GM19023 (cell line): ENCODE results near the gene MED20.
A peak's percentile ranks its signal among the peaks of the same experiment; 100 is the strongest.

Source experiments
- ATAC-seq: cut with Tn5 transposase; IDR thresholded peaks from one replicate; pipeline ENCODE4 v1.9.1; 2021; ENCODE audit warnings: mild to moderate bottlenecking, moderate library complexity; ENCODE audit not compliant: unreplicated experiment

MED20 gene

GRCh38 chr6:41941280-41942066 lies 20.5 kb upstream of the MED20 start, which contains the start of gene CCND3:
Gene CCND3, minus strand, starts transcription at chr6:41941808. Its CDS starts 159 bp downstream, at chr6:41941649.
- ATAC-seq: peak; percentile 88

- ATAC-seq: peak; percentile 10
Measured at GRCh38 chr6:41940759-41941279, 19.9 kb upstream of the MED20 start.

- no peak for ATAC-seq
Measured at GRCh38 chr6:41939848-41940758, 19.2 kb upstream of the MED20 start.

GRCh38 chr6:41939176-41939847 lies 18.4 kb upstream of the MED20 start:
- ATAC-seq: no peak

- ATAC-seq: no peak
Measured at GRCh38 chr6:41938590-41939175, 17.7 kb upstream of the MED20 start.

GRCh38 chr6:41937861-41938574 lies 17.1 kb upstream of the MED20 start:
- ATAC-seq: no peak

- ATAC-seq: no peak
Measured at GRCh38 chr6:41937472-41937860, 16.5 kb upstream of the MED20 start.

GRCh38 chr6:41936073-41936837 lies 15.3 kb upstream of the MED20 start:
- ATAC-seq: no peak

- ATAC-seq: no peak
Measured at GRCh38 chr6:41935685-41936072, 14.7 kb upstream of the MED20 start.

- no peak for ATAC-seq
Measured at GRCh38 chr6:41935193-41935574, 14.2 kb upstream of the MED20 start.

- ATAC-seq: no peak
Measured at GRCh38 chr6:41934278-41935192, 13.6 kb upstream of the MED20 start.

GRCh38 chr6:41932378-41932777 lies 11.4 kb upstream of the MED20 start:
- no peak for ATAC-seq

GRCh38 chr6:41931792-41932191 lies 10.9 kb upstream of the MED20 start:
- ATAC-seq: no peak

- ATAC-seq: no peak
Measured at GRCh38 chr6:41929924-41930323, 9.0 kb upstream of the MED20 start.

GRCh38 chr6:41927253-41927652 lies 6.3 kb upstream of the MED20 start:
- no peak for ATAC-seq

GRCh38 chr6:41922154-41922553 lies 1.2 kb upstream of the MED20 start:
- no peak for ATAC-seq

GRCh38 chr6:41921712-41921998 lies 716 bp upstream of the MED20 start:
- ATAC-seq: peak; percentile 13

- no peak for ATAC-seq
Measured at GRCh38 chr6:41917528-41917927, 3.4 kb downstream of the MED20 start.
